Neutrophil (primary cell): ENCODE data around the gene PTDSS2.
A peak's percentile ranks its signal among the peaks of the same experiment; 100 is the strongest.

Experiments
- H3K27ac ChIP-seq: fragments of 200-600 bp; sonication (generic); 2 replicates; pipeline ENCODE4 v1.5.1; 2016; ENCODE audit warnings: mild to moderate bottlenecking, moderate library complexity
- H3K27me3 ChIP-seq: fragments of 200-600 bp; sonication (generic); 2 replicates; pipeline ENCODE4 v1.6.0; 2016; ENCODE audit warnings: mild to moderate bottlenecking
- H3K36me3 ChIP-seq: fragments of 200-600 bp; sonication (generic); 2 replicates; pipeline ENCODE4 v1.5.1; 2017
- H3K4me1 ChIP-seq, 2 experiments: fragments of 200-600 bp in 1 of 2; sonication (generic) in 1 of 2; 1 replicate in 1 of 2; 2 replicates in 1 of 2; pipeline versions ENCODE4 v1.5.1 to v1.6.1; 2013 to 2016; ENCODE audit warnings: low read depth in 1 of 2, low read length in 1 of 2, mild to moderate bottlenecking in 1 of 2, moderate library complexity in 1 of 2; ENCODE audit not compliant: control insufficient read depth in 1 of 2, insufficient read depth in 1 of 2
- H3K4me3 ChIP-seq, 2 experiments: fragments of 200-600 bp in 1 of 2; sonication (generic) in 1 of 2; 1 replicate in 1 of 2; 2 replicates in 1 of 2; pipeline ENCODE4 v1.5.1; 2013 to 2016; ENCODE audit warnings: low read depth in 1 of 2, low read length in 1 of 2, mild to moderate bottlenecking in 1 of 2, moderate library complexity in 1 of 2
- H3K9me3 ChIP-seq: fragments of 200-600 bp; sonication (generic); 2 replicates; pipeline ENCODE4 v1.5.1; 2016
- TF ChIP-seq, protein P1 (sequence below): fragments of 200-600 bp; sonication (generic); IDR thresholded peaks from 2 replicates; pipeline ENCODE4 v1.5.1; 2016; ENCODE audit warnings: antibody characterized with exemption

PTDSS2 gene

DNA sequence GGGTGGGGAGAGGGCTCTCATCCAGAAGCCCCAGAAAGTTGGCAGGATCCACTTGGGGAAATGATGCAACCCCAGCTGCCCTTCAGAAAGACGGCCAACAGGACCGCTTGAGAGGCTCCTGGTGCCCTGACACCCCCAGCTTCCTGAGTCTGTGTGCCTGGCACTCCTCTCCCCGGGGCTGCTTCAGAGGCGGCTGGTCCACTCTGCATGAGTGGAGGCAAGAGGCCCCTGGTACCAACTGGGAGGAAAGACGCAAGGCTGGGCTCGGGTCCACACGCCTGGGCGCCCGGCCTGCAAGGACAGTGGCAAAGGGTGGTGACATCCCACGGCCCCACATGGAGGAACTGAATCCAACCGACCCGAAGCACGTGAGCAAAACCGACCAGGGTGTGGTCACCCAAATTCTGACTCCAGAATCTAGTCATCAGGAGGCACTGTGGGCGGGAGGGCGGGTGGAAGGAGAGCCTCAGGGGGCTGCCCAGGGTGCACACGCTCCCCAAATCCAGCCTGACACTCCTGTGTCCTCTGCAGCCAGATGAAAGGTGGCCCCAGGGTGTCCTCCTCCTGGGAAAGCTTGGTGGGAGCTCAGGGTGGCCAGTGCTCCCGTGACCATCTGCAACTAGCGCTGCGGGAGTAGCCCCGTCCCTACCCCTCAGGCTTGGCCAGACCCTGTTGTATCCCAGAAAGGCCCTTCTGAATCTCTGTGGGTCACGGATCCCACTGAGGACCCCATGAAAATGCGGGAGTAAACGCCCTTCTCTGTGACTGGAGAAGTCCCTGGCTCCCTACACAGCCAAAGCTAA, 53.3 kb downstream of the PTDSS2 start:
- Histone ChIP-seq H3K4me3 (peak overlapping the region; percentile 53 to 66), H3K36me3 (peaks cover 33% of the 10 kb centered on the region), H3K4me1 (peaks cover 53 to 57% of the 10 kb centered on the region in 2 experiments), H3K27me3 (no peaks in the 10 kb centered on the region), H3K27ac (peak overlapping the region; percentile 68), H3K9me3 (no peaks in the 10 kb centered on the region)
- TF ChIP-seq, protein P1, sequence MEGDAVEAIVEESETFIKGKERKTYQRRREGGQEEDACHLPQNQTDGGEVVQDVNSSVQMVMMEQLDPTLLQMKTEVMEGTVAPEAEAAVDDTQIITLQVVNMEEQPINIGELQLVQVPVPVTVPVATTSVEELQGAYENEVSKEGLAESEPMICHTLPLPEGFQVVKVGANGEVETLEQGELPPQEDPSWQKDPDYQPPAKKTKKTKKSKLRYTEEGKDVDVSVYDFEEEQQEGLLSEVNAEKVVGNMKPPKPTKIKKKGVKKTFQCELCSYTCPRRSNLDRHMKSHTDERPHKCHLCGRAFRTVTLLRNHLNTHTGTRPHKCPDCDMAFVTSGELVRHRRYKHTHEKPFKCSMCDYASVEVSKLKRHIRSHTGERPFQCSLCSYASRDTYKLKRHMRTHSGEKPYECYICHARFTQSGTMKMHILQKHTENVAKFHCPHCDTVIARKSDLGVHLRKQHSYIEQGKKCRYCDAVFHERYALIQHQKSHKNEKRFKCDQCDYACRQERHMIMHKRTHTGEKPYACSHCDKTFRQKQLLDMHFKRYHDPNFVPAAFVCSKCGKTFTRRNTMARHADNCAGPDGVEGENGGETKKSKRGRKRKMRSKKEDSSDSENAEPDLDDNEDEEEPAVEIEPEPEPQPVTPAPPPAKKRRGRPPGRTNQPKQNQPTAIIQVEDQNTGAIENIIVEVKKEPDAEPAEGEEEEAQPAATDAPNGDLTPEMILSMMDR: no peak

DNA sequence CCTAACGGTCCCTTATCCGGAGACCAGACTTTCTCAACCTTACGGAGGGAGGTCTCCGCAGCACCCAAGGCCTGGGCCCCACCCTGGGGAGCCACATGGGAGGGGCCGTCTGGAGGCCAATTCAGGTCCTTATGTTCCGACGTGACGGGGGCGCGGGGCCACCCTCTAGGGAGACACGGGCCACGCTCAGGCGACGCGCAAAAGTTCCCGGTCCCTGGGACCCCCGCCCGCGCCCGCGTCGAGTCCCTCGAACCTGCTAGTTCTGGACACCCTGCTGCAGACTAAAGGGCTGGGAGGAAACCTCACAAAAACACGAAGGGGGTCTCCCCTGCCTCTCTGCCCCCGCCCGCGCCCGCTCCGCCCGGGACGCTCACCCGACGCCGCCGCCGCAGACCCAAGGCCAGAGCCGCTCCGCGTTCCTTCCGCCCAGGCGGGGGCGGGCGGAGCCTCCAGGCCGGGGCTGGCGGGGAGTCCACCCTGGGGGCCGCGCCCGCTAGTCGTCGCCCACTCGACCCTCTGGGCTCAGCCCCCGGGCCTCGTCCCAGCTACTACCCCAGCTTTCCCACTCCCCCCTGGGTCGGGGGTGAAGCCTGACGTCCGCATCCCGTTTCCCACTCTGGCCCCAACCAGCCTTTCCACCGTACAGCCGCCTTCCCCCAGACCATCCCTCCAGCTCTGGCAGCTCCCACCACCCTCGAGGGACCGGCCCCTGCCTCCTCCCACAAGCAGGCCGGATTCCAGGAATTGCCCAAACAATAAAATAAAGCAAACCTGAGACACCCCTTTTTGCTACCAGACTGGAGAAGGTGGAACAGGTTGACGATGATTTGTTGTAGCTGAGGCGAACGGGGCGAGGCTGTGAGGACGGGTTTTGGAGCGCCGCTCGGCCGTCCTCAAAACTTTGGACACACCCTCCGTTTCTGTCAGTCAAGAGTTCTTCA, 54.2 kb downstream of the PTDSS2 start:
- Histone ChIP-seq H3K4me3 (peak overlapping the region; percentile 53 to 66), H3K27me3 (no peaks in the 10 kb centered on the region), H3K4me1 (peaks cover 53 to 57% of the 10 kb centered on the region in 2 experiments), H3K27ac (peak overlapping the region; percentile 68), H3K36me3 (peaks cover 23% of the 10 kb centered on the region), H3K9me3 (no peaks in the 10 kb centered on the region)
- TF ChIP-seq, protein P1: no peak

DNA sequence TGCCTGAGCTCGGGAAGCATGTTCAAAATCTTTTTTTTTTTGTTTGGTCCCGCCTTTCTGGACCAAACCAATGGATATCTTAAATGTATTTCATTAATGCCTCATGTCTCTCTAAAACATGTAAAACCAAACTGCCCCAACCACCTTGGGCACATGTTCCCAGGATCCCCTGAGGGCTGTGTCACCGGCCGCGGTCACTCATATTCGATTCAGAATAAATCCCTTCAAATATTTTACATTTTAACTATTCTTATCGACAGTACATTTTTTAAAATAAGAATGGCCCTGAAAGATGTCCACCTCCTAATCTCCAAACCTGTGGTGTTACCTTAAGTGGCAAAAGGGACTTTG, 54.9 kb downstream of the PTDSS2 start:
- Histone ChIP-seq H3K27ac (peak overlapping the region; percentile 68), H3K4me1 (peaks cover 53 to 57% of the 10 kb centered on the region in 2 experiments), H3K4me3 (peak overlapping the region in 1 of 2 experiments; percentile 66)

DNA sequence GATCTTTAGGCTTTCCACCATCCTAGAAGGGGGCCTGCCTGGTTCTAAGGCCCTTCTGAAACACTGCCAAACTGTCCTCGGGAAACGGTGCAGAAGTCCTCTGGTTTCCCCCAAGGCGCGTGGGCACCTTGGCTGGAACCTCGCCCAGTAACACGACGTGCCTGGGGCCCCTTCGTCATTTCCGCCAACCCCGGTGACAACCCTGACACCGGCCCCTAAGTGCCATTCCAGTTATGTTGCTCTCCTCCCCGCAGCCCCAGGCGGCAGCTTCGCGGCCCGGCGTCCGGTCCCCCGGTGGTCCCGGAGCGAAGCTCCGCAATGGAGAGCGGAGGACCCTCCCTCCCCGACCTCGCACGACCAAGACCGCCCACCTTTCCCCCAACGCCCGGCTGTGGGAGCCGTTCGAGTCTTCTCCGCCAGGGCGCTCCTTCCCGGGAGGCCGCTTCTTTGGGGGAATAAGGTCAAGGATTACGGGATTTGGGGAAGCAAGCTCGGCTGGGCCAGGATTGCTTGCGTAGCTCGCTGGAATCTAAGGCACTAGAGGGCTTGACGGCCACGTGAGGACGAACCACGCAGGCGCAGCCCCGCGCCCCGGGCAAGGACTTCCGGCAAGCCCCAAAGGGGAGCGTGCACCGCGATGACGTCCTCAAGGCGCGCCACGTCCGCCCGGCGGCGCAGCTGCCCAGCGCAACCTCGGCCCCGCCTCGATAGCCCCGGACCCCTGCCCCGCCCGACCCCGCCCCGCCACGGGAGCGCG, 56.3 kb downstream of the PTDSS2 start:
- H3K9me3 ChIP-seq: no peaks in the 10 kb centered on the region
- H3K27ac ChIP-seq: peak overlapping the region; percentile 98
- H3K4me3 ChIP-seq: peak overlapping the region; percentile 81 to 99
- peaks cover 53 to 57% of the 10 kb centered on the region in 2 experiments for H3K4me1 ChIP-seq
- no peaks in the 10 kb centered on the region for H3K27me3 ChIP-seq
- peaks cover 2% of the 10 kb centered on the region for H3K36me3 ChIP-seq
- TF ChIP-seq, protein P1: no peak

More for the DNA sequence above, 54.9 kb downstream of the PTDSS2 start:
- no peaks in the 10 kb centered on the region for H3K9me3 ChIP-seq
- peaks cover 17% of the 10 kb centered on the region for H3K36me3 ChIP-seq
- no peaks in the 10 kb centered on the region for H3K27me3 ChIP-seq
- TF ChIP-seq, protein P1: no peak
